HG03342 (cell line): Measurements from ENCODE around the gene AK3.
"Not testable (repeated sequence)": the region's sequence is repeated elsewhere in the genome, so short reads cannot be mapped to it uniquely, and the experiment has no call there.

Source experiments
- ATAC-seq: cut with Tn5 transposase; IDR thresholded peaks from one replicate; pipeline ENCODE4 v1.9.1; 2021; ENCODE audit warnings: mild to moderate bottlenecking, moderate library complexity; ENCODE audit not compliant: unreplicated experiment

AK3 gene

GRCh38 chr9:4740638-4741364 lies at the start of gene AK3:
Gene AK3 (minus strand): TSS chr9:4741202. CDS start chr9:4741087, 115 bp downstream.
- peak; percentile 85 for ATAC-seq

DNA sequence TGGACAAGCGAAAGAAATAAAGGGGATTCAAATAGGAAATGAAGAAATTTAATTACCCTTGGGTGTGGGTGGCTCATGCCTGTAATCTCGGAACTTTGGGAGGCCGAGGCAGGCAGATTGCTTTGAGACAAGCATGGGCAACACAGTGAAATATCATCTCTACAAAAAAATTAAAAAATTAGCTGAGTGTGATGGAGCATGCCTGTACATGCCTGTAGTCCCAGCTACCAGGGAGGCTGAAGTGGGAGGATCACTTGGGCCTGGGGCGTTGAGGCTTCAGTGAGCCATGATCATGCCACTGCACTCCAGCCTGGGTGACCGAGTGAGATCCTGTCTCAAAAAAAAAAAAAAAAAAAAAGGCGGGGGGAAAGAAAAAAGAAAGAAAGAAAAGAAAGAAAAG lies 47.7 kb upstream of the AK3 start:
- ATAC-seq: no peak

DNA sequence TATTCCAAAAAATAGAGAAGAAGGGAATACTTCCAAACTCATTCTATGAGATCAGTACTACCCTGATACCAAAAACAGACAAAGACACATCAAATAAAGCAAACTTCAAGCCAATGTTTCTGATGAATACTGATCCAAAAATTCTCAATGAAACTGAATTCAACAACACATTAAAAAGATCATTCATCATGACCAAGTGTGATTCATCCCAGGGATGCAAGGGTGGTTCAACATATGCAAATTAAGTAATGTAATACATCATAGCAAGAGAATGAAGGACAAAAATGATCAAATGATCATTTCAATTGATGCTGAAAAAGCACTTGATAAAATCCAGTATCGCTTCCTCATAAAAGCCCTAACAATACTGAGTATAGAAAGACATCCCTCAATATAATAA lies 46.9 kb upstream of the AK3 start:
- ATAC-seq: no peak

DNA sequence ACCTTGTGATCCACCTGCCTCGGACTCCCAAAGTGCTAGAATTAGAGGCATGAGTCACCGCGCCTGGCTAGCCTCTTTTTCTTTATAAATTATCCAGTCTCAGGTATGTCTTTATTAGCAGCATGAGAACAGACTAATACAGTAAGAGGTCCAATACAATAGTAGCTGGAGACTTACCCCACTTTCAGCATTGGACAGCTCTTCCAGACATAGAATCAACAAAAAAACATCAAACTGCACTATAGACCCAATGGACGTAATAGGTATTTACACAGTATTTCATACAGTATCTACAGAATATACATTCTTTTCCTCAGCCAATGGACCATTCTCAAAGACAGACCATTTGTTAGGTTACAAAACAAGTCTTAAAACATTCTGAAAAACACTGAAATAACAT lies 45.6 kb upstream of the AK3 start:
- no peak for ATAC-seq

- no peak for ATAC-seq
Observed at GRCh38 chr9:4784403-4784802, 43.4 kb upstream of the AK3 start.

DNA sequence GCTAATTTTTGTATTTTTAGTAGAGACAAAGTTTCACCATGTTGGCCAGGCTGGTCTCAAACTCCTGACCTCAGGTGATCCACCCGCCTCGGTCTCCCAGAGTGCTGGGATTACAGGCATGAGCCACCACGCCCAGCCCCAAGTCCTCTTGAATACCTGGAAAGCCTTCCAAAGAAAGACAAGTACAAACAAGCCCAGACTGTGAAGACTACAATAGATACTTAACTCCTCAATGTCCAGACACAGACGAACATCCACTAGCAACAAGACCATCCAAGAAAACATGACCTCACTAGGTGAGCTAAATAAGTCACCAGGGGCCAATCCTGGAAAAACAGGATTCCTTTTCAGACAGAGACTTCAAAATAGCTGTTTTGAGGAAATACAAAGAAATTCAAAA lies 42.2 kb upstream of the AK3 start:
- ATAC-seq: not testable (repeated sequence)

DNA sequence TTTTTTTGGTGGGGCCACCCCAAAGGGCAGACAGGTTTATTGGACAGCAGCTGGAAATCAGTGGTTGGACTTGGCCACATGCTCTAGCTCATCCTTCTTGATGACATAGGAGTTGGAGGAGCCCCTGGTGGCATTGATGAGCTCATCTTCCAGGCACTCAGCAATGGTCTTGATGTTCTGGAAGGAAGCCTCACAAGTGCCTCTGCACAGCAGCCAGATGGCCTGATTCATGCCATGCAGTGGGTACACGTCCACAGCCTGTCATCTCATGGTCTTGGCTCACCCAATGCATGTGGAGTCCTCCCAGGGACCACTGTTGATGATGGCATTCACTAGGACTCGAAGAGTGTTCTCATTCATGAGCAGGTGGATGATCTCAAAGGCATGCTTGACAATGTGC lies 40.4 kb upstream of the AK3 start:
- no peak for ATAC-seq

DNA sequence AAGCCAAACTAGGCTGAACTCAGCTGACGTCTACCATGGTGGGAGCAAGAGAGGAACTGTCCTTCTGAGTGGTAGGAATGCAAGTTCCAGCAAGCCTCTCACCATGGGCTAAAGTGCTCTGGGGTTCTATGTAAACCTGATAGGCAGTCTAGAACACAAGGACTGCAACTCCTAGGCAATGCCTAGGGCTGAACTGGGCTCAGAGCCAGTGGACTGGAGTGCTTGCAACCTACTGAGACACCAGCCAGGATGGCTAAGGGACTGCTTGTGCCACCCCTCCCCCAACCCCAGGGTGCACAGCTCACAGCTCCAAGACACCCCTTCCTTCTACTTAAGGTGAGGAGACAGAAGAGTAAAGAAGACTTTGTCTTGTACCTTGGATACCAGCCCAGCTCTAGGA lies 39.6 kb upstream of the AK3 start:
- no peak for ATAC-seq

DNA sequence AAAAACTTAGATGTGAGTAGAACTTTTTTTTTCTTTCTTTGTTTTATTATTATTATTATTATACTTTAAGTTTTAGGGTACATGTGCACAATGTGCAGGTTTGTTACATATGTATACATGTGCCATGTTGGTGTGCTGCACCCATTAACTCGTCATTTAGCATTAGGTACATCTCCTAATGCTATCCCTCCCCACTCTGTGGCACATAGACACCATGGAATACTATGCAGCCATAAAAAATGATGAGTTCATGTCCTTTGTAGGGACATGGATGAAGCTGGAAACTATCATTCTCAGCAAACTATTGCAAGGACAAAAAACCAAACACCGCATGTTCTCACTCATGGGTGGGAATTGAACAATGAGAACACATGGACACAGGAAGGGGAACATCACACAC lies 34.0 kb upstream of the AK3 start:
- not testable (repeated sequence) for ATAC-seq

DNA sequence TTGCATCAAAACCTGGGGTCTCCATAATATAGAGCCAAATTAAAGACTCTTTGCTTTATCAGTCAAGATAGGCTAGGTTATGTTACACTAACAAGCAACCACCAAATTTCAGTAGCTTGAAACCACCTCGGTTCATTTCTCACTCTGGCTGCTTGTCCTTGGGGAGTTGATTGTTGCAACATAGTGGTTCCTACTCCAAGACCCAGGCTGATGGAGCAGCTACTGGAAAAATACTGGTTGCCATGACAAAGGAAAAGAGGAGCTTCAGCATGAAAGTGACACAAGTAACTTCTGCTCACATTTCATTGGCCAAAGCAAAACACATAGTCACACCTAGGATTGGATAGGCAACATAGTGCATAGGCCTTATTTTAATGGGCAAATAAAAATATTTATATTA lies 33.2 kb upstream of the AK3 start:
- ATAC-seq: no peak

GRCh38 chr9:4771788-4772187 lies 30.8 kb upstream of the AK3 start:
- no peak for ATAC-seq

DNA sequence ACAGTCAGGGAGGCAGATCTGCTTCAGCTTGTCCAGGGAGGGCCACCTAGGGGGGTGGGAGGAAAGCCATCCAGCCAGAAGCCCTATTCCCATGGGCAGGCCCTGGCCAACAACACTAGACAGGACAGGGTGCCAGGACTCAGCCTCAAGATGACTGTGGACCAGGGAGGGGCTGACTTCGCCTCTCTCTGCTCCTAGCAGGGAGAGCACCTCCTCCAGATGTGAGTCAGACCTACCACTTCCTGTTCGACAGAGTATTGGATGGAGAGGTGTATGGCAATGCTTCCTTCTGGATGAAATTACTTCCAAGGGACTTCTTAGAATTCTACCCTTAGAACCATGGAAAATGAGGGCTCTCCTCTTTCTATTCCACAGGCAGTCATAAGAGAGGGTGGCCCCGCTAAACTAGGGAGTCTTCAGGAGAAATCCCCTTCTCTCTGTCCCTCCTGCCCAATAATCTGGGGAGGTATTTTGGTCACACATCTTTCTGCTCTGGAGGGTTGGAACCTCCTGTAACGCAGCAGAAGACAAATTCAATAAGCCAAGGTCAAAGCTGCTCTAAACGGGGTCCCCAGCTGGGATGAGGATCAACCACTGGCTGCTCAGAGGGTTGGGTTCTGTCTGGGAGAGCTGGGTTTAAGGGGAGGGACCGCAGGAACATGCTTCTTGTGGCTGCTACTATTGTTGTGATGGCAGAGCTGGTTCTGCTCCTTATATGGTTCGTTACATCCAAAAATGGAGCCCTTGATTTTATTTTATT lies 28.5 kb upstream of the AK3 start:
- ATAC-seq: no peak

- ATAC-seq: no peak
Observed at GRCh38 chr9:4768681-4769080, 27.7 kb upstream of the AK3 start.

- no peak for ATAC-seq
Observed at GRCh38 chr9:4764033-4764432, 23.0 kb upstream of the AK3 start.

DNA sequence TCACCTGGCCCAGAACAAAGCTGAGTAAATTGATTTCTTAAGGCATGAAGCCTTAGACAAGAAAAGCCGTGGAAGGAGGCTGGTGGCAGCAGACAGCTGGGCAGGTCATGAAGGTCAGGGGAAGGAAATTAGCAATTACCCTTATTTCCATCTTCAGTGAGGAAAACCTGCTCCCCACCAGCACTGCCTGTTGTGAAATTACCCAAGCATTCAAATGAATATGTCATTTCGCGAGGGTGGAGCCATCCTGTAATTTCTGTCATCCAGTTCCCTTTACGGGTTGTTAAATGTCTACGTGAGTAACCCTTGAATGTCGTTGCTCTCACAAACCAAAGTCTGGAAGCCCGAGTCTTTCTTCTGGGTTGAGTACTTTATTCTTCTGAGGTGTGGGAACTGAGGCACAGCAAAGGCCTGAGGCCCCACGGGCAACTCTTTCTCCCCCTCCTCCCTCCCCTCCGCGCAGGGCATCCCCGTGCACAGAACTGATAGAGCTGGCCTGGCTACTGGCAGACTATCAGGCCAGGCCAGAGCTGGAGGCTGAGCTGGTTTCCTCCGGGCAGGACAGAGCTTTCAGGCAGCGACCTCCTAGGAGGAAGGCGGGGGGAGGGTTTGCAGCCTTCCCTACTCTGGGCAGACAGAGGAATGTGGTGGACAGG lies 22.0 kb upstream of the AK3 start:
- ATAC-seq: no peak

- ATAC-seq: peak; percentile 77
Observed at GRCh38 chr9:4762108-4762885, 21.3 kb upstream of the AK3 start.

- ATAC-seq: no peak
Observed at GRCh38 chr9:4760122-4760521, 19.1 kb upstream of the AK3 start.

DNA sequence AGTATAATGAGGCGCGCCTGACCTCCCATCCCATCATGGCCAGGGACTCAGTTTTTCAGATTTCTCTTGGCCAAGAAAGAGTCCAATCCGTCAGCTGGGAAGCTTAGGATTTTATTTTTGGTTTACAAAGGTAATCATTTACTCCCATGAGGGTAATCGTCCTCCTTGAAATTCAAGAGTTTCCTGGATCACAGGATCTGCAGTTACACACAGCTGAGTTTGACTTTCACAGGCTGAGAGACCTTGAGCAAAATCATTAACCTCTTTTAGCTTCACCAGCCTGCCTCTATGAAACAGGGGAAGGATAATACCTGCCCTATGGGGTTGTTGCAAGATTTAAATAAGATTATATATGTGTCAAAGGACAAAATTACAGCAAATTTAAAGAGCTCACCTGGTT lies 15.4 kb upstream of the AK3 start:
- ATAC-seq: no peak

DNA sequence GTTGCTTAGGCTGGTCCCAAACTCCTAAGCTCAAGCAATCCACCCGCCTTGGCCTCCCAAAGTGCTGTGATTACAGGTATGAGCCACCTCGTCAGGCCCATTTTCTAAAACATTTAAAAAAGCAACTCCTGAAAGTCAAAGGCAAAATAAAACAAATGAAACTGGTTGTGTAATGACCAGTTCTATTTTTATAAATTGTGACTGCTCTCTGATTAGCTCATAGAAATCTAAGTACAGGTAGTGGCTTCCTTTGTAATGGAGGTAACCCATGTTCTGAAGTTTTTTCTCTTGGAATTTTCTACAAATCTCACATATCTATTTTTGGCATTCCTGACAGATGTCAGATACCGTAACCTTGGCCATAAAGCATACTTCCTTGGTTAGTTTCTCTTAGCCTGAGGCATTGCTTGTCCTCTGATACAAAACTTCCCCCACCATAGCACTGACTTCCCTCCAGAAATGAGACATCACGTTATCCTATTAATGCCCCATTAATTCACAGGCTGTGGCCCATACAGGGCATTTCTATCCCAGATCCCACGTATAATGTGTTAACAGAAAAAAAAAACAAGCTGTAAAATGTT lies 14.1 kb upstream of the AK3 start:
- ATAC-seq: no peak

DNA sequence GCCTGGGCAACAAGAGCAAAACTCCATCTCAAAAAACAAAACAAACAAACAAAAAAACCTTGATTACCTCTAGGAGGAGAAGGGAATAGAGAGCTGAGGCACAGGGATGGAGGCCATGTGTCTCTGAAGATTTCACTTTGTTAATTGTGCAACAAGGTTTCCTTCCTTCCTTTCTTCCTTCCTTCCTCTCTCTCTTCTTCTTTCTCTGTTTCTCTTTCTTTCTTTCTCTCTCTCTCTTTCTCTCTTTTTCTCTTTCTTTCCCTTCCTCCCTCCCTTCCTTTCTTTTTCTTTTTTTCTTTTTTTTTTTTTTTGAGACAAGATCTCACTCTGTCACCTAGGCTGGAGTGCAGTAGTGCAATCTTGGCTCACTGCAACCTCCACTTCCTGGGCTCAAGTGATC lies 13.5 kb upstream of the AK3 start:
- ATAC-seq: not testable (repeated sequence)
